GM23338 (cell line): ENCODE results near the gene SMAD1. TPM values are rescaled to one million over a fixed set of nuclear protein-coding genes. Genes with fewer than 3 reads are reported as not detected.
A peak's percentile ranks its signal among the peaks of the same experiment; 100 is the strongest.

Experiments
- ATAC-seq: fragments of 200-7000 bp; cut with Tn5 transposase; 3 replicates; pipeline ENCODE4 v1.9.1; 2020
- DNase-seq: peaks from one replicate; pipeline ENCODE4 v3.0.0-alpha.2; 2015; ENCODE audit warnings: low spot score
- H2AFZ ChIP-seq: fragments of 200-600 bp; sonication (generic); 2 replicates; pipeline ENCODE4 v1.8.0; 2016; ENCODE audit warnings: antibody characterized with exemption, mild to moderate bottlenecking, moderate library complexity
- H3F3A ChIP-seq: fragments of 200-600 bp; sonication (generic); replicated peaks from 2 replicates; pipeline ENCODE4 v1.8.0; 2017; ENCODE audit warnings: antibody characterized with exemption, mixed run types, low read depth
- H3K27ac ChIP-seq: fragments of 200-600 bp; sonication (generic); 2 replicates; pipeline ENCODE4 v1.6.1; 2016; ENCODE audit warnings: low read depth
- H3K27me3 ChIP-seq: fragments of 200-600 bp; sonication (generic); 2 replicates; pipeline ENCODE4 v1.8.0; 2016; ENCODE audit warnings: mild to moderate bottlenecking, mixed run types, moderate library complexity; ENCODE audit not compliant: insufficient read depth
- H3K36me3 ChIP-seq: fragments of 200-600 bp; sonication (generic); 2 replicates; pipeline ENCODE4 v1.8.0; 2016; ENCODE audit warnings: mild to moderate bottlenecking; ENCODE audit not compliant: insufficient read depth
- H3K4me1 ChIP-seq: fragments of 200-600 bp; sonication (generic); 2 replicates; pipeline ENCODE4 v1.8.0; 2016; ENCODE audit warnings: mild to moderate bottlenecking, moderate library complexity; ENCODE audit not compliant: insufficient read depth
- H3K4me2 ChIP-seq: fragments of 200-600 bp; sonication (generic); 2 replicates; pipeline ENCODE4 v1.7.1; 2017; ENCODE audit warnings: mixed run types
- H3K4me3 ChIP-seq: fragments of 200-600 bp; sonication (generic); 2 replicates; pipeline ENCODE4 v1.6.1; 2016; ENCODE audit warnings: mixed run types
- H3K79me2 ChIP-seq: fragments of 200-600 bp; sonication (generic); replicated peaks from 2 replicates; pipeline ENCODE4 v1.8.0; 2017; ENCODE audit warnings: mild to moderate bottlenecking; ENCODE audit not compliant: insufficient read depth
- H3K9me2 ChIP-seq: fragments of 200-600 bp; sonication (generic); 2 replicates; pipeline ENCODE4 v1.8.0; 2017; ENCODE audit not compliant: insufficient read depth
- H4K20me1 ChIP-seq: fragments of 200-600 bp; sonication (generic); replicated peaks from 2 replicates; pipeline ENCODE4 v1.8.0; 2017; ENCODE audit warnings: mild to moderate bottlenecking; ENCODE audit not compliant: insufficient read depth
- H3K27ac Mint-ChIP-seq: 2 replicates; pipeline ENCODE4 v1.8.0; 2020; ENCODE audit warnings: inconsistent platforms, mild to moderate bottlenecking, moderate library complexity, mixed read lengths
- H3K27me3 Mint-ChIP-seq: 3 replicates; pipeline ENCODE4 v1.8.0; 2022; ENCODE audit warnings: low read depth, mild to moderate bottlenecking, moderate library complexity, mixed read lengths, inconsistent platforms; ENCODE audit not compliant: insufficient read depth, poor library complexity
- H3K36me3 Mint-ChIP-seq: 3 replicates; pipeline ENCODE4 v1.8.0; 2021; ENCODE audit warnings: low read depth, mild to moderate bottlenecking, inconsistent platforms, moderate library complexity, mixed read lengths
- H3K4me1 Mint-ChIP-seq: 3 replicates; pipeline ENCODE4 v1.8.0; 2020; ENCODE audit warnings: mild to moderate bottlenecking, inconsistent platforms, mixed read lengths
- H3K4me3 Mint-ChIP-seq: 3 replicates; pipeline ENCODE4 v1.8.0; 2021; ENCODE audit warnings: moderate library complexity, mild to moderate bottlenecking, inconsistent platforms, mixed read lengths
- H3K9me3 Mint-ChIP-seq: 3 replicates; pipeline ENCODE4 v1.8.0; 2020; ENCODE audit warnings: moderate library complexity, mild to moderate bottlenecking, inconsistent platforms, mixed read lengths
- CREB1 ChIP-seq: fragments of 250-450 bp; sonication (Bioruptor Pico); IDR thresholded peaks from 2 replicates; pipeline ENCODE4 v1.5.0; 2020; ENCODE audit warnings: low read depth, mild to moderate bottlenecking, moderate library complexity
- CTCF ChIP-seq, 2 experiments: fragments of 200-600 bp in 1 of 2; sonication (generic) in 1 of 2; conservative IDR thresholded peaks; 2 replicates each; pipeline versions ENCODE4 v1.5.1 to v1.6.1; 2016 to 2017; ENCODE audit warnings: antibody characterized with exemption in 2 of 2, low read depth in 2 of 2, mild to moderate bottlenecking in 2 of 2, moderate library complexity in 1 of 2
- ETS1 ChIP-seq: IDR thresholded peaks from 2 replicates; pipeline ENCODE4 v1.6.1; 2016; ENCODE audit warnings: antibody characterized with exemption
- EZH2 ChIP-seq: fragments of 200-600 bp; sonication (generic); IDR thresholded peaks from one replicate; pipeline ENCODE4 v1.8.0; 2017; ENCODE audit warnings: antibody characterized with exemption, mild to moderate bottlenecking, low read depth; ENCODE audit not compliant: unreplicated experiment
- EZH2phosphoT487 ChIP-seq: fragments of 200-600 bp; sonication (generic); IDR thresholded peaks from one replicate; pipeline ENCODE4 v1.8.1; 2018; ENCODE audit warnings: antibody characterized with exemption; ENCODE audit not compliant: unreplicated experiment
- JUNB ChIP-seq: IDR thresholded peaks from one replicate; pipeline ENCODE4 v1.6.1; 2016; ENCODE audit warnings: antibody characterized with exemption; ENCODE audit not compliant: unreplicated experiment
- NANOG ChIP-seq: IDR thresholded peaks from 2 replicates; pipeline ENCODE4 v1.6.1; 2016; ENCODE audit warnings: antibody characterized with exemption, borderline replicate concordance
- POLR2AphosphoS5 ChIP-seq: IDR thresholded peaks from 2 replicates; pipeline ENCODE4 v1.6.1; 2016; ENCODE audit warnings: antibody characterized with exemption, low read depth
- ZNF114 ChIP-seq: fragments of 250-450 bp; sonication (Bioruptor Pico); IDR thresholded peaks from 2 replicates; pipeline ENCODE4 v1.5.0; 2020; ENCODE audit warnings: mild to moderate bottlenecking, moderate library complexity
- polyA plus RNA-seq: library from polyadenylated mRNA; unstranded; fragments of >200 nt; fragmentation: Nextera tagmentation; extraction: Ambion mirVana; gene quantifications from 2 replicates; pipeline ENCODE4 v1.2.1, GENCODE V29; 2016
- total RNA-seq: library from RNA; depleted of rRNA; stranded (reverse); fragments of >200 nt; shearing (Covaris generic); gene quantifications from 2 replicates; pipeline ENCODE4 v1.2.3, GENCODE V29; 2014
- TF ChIP-seq, protein P1 (sequence below): fragments of 250-450 bp; sonication (Bioruptor Pico); IDR thresholded peaks from 2 replicates; pipeline ENCODE4 v1.5.0; 2020; ENCODE audit warnings: mild to moderate bottlenecking, moderate library complexity

Gene SMAD1
- total and polyA plus RNA-seq, 2 experiments from 2014 or later = 19.8 to 33.6 TPM

- TF ChIP-seq CTCF (conservative IDR thresholded peaks at IDR 0.05; ENCODE audit: low read depth in 2 of 2) (no peak), JUNB (no peak)
Observed at GRCh38 chr4:145483514-145483913, 1.9 kb downstream of the SMAD1 start (continued).

- no peak overlapping the region for H3K4me3 Mint-ChIP-seq
- H3K27me3 Mint-ChIP-seq = peaks cover 3% of the 10 kb centered on the region
- H3K9me2 ChIP-seq = no peaks in the 10 kb centered on the region; the same call in 1 of the 2 replicates
- no peak overlapping the region for H3K27ac ChIP-seq
- ATAC-seq (no peak), DNase-seq (no peak)
- H3K4me3 ChIP-seq = peak overlapping the region; percentile 94; the same call in 1 of the 2 replicates
- no peak overlapping the region for H2AFZ ChIP-seq
- peaks cover 68% of the 10 kb centered on the region for H3K79me2 ChIP-seq
- peaks cover 40% of the 10 kb centered on the region for H3K4me1 ChIP-seq
- H3K9me3 Mint-ChIP-seq = no peaks in the 10 kb centered on the region
- no peaks in the 10 kb centered on the region for H3K36me3 ChIP-seq
- no peak overlapping the region for H3K4me2 ChIP-seq
- H3K27me3 ChIP-seq = peaks cover 9% of the 10 kb centered on the region
- H3K36me3 Mint-ChIP-seq = no peaks in the 10 kb centered on the region; the same call in 2 of the 3 replicates
- peaks cover 20% of the 10 kb centered on the region for H3K4me1 Mint-ChIP-seq
- H3K27ac Mint-ChIP-seq = no peak overlapping the region
- no peaks in the 10 kb centered on the region for H3F3A ChIP-seq
- H4K20me1 ChIP-seq = 0 out of 2 replicates have a peak, but pooled peaks cover 2% of the 10 kb centered on the region
- TF ChIP-seq, protein P1, sequence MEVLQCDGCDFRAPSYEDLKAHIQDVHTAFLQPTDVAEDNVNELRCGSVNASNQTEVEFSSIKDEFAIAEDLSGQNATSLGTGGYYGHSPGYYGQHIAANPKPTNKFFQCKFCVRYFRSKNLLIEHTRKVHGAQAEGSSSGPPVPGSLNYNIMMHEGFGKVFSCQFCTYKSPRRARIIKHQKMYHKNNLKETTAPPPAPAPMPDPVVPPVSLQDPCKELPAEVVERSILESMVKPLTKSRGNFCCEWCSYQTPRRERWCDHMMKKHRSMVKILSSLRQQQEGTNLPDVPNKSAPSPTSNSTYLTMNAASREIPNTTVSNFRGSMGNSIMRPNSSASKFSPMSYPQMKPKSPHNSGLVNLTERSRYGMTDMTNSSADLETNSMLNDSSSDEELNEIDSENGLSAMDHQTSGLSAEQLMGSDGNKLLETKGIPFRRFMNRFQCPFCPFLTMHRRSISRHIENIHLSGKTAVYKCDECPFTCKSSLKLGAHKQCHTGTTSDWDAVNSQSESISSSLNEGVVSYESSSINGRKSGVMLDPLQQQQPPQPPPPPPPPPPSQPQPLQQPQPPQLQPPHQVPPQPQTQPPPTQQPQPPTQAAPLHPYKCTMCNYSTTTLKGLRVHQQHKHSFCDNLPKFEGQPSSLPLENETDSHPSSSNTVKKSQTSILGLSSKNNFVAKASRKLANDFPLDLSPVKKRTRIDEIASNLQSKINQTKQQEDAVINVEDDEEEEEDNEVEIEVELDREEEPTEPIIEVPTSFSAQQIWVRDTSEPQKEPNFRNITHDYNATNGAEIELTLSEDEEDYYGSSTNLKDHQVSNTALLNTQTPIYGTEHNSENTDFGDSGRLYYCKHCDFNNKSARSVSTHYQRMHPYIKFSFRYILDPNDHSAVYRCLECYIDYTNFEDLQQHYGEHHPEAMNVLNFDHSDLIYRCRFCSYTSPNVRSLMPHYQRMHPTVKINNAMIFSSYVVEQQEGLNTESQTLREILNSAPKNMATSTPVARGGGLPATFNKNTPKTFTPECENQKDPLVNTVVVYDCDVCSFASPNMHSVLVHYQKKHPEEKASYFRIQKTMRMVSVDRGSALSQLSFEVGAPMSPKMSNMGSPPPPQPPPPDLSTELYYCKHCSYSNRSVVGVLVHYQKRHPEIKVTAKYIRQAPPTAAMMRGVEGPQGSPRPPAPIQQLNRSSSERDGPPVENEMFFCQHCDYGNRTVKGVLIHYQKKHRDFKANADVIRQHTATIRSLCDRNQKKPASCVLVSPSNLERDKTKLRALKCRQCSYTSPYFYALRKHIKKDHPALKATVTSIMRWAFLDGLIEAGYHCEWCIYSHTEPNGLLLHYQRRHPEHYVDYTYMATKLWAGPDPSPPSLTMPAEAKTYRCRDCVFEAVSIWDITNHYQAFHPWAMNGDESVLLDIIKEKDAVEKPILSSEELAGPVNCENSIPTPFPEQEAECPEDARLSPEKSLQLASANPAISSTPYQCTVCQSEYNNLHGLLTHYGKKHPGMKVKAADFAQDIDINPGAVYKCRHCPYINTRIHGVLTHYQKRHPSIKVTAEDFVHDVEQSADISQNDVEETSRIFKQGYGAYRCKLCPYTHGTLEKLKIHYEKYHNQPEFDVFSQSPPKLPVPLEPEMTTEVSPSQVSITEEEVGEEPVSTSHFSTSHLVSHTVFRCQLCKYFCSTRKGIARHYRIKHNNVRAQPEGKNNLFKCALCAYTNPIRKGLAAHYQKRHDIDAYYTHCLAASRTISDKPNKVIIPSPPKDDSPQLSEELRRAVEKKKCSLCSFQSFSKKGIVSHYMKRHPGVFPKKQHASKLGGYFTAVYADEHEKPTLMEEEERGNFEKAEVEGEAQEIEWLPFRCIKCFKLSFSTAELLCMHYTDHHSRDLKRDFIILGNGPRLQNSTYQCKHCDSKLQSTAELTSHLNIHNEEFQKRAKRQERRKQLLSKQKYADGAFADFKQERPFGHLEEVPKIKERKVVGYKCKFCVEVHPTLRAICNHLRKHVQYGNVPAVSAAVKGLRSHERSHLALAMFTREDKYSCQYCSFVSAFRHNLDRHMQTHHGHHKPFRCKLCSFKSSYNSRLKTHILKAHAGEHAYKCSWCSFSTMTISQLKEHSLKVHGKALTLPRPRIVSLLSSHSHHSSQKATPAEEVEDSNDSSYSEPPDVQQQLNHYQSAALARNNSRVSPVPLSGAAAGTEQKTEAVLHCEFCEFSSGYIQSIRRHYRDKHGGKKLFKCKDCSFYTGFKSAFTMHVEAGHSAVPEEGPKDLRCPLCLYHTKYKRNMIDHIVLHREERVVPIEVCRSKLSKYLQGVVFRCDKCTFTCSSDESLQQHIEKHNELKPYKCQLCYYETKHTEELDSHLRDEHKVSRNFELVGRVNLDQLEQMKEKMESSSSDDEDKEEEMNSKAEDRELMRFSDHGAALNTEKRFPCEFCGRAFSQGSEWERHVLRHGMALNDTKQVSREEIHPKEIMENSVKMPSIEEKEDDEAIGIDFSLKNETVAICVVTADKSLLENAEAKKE (CRISPR knock-in tag) = no peak
- TF ChIP-seq POLR2AphosphoS5 (no peak), EZH2 (no peak), NANOG (no peak), ZNF114 (CRISPR knock-in tag) (no peak), ETS1 (no peak), EZH2phosphoT487 (no peak), CREB1 (CRISPR knock-in tag) (no peak), CTCF (conservative IDR thresholded peaks at IDR 0.05; ENCODE audit: low read depth in 2 of 2) (no peak)
Observed at GRCh38 chr4:145484225-145484846, 2.7 kb downstream of the SMAD1 start.
